T-cell (primary cell): ENCODE results near the gene UBE2I. TPM values are rescaled to one million over a fixed set of nuclear protein-coding genes. Genes with fewer than 3 reads are reported as not detected.

Experiments used
- ATAC-seq, 4 experiments: fragments of 200-7000 bp in 3 of 4; fragments of 150-1000 bp in 1 of 4; cut with Tn5 transposase; replicated peaks in 1 of 4; 1 replicate in 3 of 4; 2 replicates in 1 of 4; pipeline ENCODE4 v1.10.0; 2021; ENCODE audit warnings: moderate library complexity in 3 of 4, mild to moderate bottlenecking in 2 of 4, moderate number of reproducible peaks in 1 of 4
- CTCF ChIA-PET, 2 donors: fragments of 300-600 bp; sonication (Branson Sonifier 250); formaldehyde crosslinking; loops; one replicate each; lab custom pipeline; 2022; ENCODE audit warnings: antibody characterized with exemption in 2 of 2; lab: Charles Lee
- POLR2A ChIA-PET, 2 donors: fragments of 300-600 bp; sonication (Branson Sonifier 250); formaldehyde crosslinking; loops; one replicate each; lab custom pipeline; 2022; ENCODE audit warnings: antibody characterized with exemption in 2 of 2; lab: Charles Lee
- DNase-seq, 35 experiments: peaks; one replicate each; pipeline versions ENCODE4 v3.0.0 to v3.0.0-alpha.2; 2013 to 2023
- H3K27ac ChIP-seq: one replicate; pipeline ENCODE4 v1.5.1; 2013; ENCODE audit warnings: low read length
- H3K27me3 ChIP-seq, 2 experiments: replicated peaks in 1 of 2; 1 replicate in 1 of 2; 2 replicates in 1 of 2; pipeline versions ENCODE4 v1.6.1 to v1.7.0; 2013; ENCODE audit warnings: low read length in 1 of 2, mixed read lengths in 1 of 2; ENCODE audit not compliant: control insufficient read depth in 2 of 2, insufficient read depth in 2 of 2; ENCODE audit errors: extremely low read depth in 1 of 2
- H3K36me3 ChIP-seq, 2 donors: 1 replicate in 1 of 2; 2 replicates in 1 of 2; pipeline versions ENCODE4 v1.6.1 to v1.7.0; 2013; ENCODE audit warnings: low read length in 1 of 2; ENCODE audit not compliant: control insufficient read depth in 2 of 2, insufficient read depth in 1 of 2; ENCODE audit errors: extremely low read depth in 1 of 2
- H3K4me1 ChIP-seq, 2 experiments: 1 replicate in 1 of 2; 2 replicates in 1 of 2; pipeline versions ENCODE4 v1.6.1 to v1.7.0; 2013; ENCODE audit warnings: low read length in 2 of 2, mixed read lengths in 1 of 2; ENCODE audit not compliant: insufficient read depth in 2 of 2, control insufficient read depth in 1 of 2; ENCODE audit errors: extremely low read depth in 1 of 2
- H3K4me3 ChIP-seq, 2 donors: 1 replicate in 1 of 2; 2 replicates in 1 of 2; pipeline versions ENCODE4 v1.5.1 to v1.7.0; 2013; ENCODE audit warnings: mild to moderate bottlenecking in 2 of 2, low read length in 1 of 2, moderate library complexity in 1 of 2; ENCODE audit not compliant: control insufficient read depth in 1 of 2; ENCODE audit errors: extremely low read depth in 1 of 2
- H3K9me3 ChIP-seq: 2 replicates; pipeline ENCODE4 v1.7.0; 2013
- H3K27ac Mint-ChIP-seq, 2 donors: one replicate each; pipeline ENCODE4 v1.8.0; 2020 to 2021; ENCODE audit warnings: mild to moderate bottlenecking in 2 of 2, mixed read lengths in 2 of 2
- H3K27me3 Mint-ChIP-seq, 2 donors: one replicate each; pipeline ENCODE4 v1.8.0; 2021 to 2022; ENCODE audit warnings: mixed read lengths in 2 of 2
- H3K36me3 Mint-ChIP-seq: one replicate; pipeline ENCODE4 v1.8.0; 2021; ENCODE audit warnings: mixed read lengths
- H3K4me1 Mint-ChIP-seq, 3 donors: one replicate each; pipeline ENCODE4 v1.8.0; 2020 to 2022; ENCODE audit warnings: mixed read lengths in 3 of 3, mild to moderate bottlenecking in 1 of 3
- H3K4me3 Mint-ChIP-seq, 3 donors: one replicate each; pipeline ENCODE4 v1.8.0; 2020 to 2022; ENCODE audit warnings: mild to moderate bottlenecking in 3 of 3, mixed read lengths in 3 of 3, moderate library complexity in 3 of 3
- H3K9me3 Mint-ChIP-seq, 3 donors: one replicate each; pipeline ENCODE4 v1.8.0; 2020 to 2022; ENCODE audit warnings: mixed read lengths in 3 of 3
- WGBS: methylation state at CpG from one replicate; pipeline ENCODE4 v1.1.5; 2013; ENCODE audit warnings: missing lambda C conversion rate; ENCODE audit not compliant: insufficient coverage; 5-methylcytosine and 5-hydroxymethylcytosine counted together
- total RNA-seq, 35 experiments: library from RNA in 6 of 35; stranded (reverse) in 6 of 35; fragments of 120-200 nt in 1 of 35; gene quantifications; one replicate each; pipeline versions ENCODE4 v1.2.1 to v1.2.4 and lab custom pipeline; 2013 to 2026

UBE2I gene
- 100 to 1,000 TPM; 173 to 247 (median 190) TPM for total RNA-seq
- total RNA-seq (2013) = 67.7 TPM
- 131 to 188 (median 167) reads per million in 29 experiments for total RNA-seq (lab: John Stamatoyannopoulos, UW)

GRCh38 chr16:1308977-1309885, at the start of gene UBE2I:
Gene UBE2I, plus strand, starts transcription at chr16:1309636. Its CDS starts 4,395 bp downstream, at chr16:1314031.
- H3K27ac Mint-ChIP-seq = peak within 1 kb of the TSS; percentile 99 to 100
- H3K27me3 Mint-ChIP-seq = no peaks in the 10 kb centered on the region
- peaks cover 20 to 61% of the 10 kb centered on the region in 2 experiments for H3K4me1 ChIP-seq
- H3K4me3 Mint-ChIP-seq = peak within 1 kb of the TSS; percentile 90 to 98 (median 97)
- peaks cover 15 to 16% of the 10 kb centered on the region in 2 donors for H3K36me3 ChIP-seq
- DNase-seq (peak; percentile 87 to 100 (median 95)), ATAC-seq (peak; percentile 74 to 83 (median 76))
- H3K9me3 Mint-ChIP-seq = no peaks in the 10 kb centered on the region
- H3K9me3 ChIP-seq = no peaks in the 10 kb centered on the region
- H3K27me3 ChIP-seq = no peaks in the 10 kb centered on the region
- H3K36me3 Mint-ChIP-seq = peaks cover 3% of the 10 kb centered on the region
- POLR2A ChIA-PET = interaction anchor here in 1 of 2 donors (0.6 kb wide), 1 partner anchor 9 kb away, joined by 3 read pairs; no protein-coding TSS in a partner anchor
- WGBS = under 1% methylated on average over 106 of the region's 117 CpGs
- peaks cover 40 to 58% (median 42%) of the 10 kb centered on the region in 3 donors for H3K4me1 Mint-ChIP-seq
- H3K27ac ChIP-seq = peak within 1 kb of the TSS; percentile 99
- peak within 1 kb of the TSS; percentile 77 to 87 for H3K4me3 ChIP-seq
- CTCF ChIA-PET = interaction anchor here in 1 of 2 donors (0.5 kb wide), 1 partner anchor 22 kb away, joined by 3 read pairs; no protein-coding TSS in a partner anchor

DNA sequence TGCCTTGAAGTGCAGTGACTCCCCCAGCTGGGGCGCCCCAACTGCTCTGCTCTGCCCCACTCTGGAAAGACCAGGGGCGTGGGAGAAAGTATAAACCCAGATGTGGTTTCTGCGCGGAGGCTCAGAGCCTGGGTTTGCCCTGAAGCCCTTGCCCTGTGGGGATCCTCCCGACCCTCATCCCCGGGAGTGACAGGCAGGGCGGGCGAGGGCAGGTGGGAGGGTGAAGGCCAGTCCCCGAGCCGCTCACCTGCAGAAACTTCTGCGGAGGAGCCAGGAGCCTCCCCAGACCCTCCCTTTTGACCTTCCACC, 49.7 kb upstream of the UBE2I start:
- peaks cover 4 to 5% (median 5%) of the 10 kb centered on the region in 3 donors for H3K4me1 Mint-ChIP-seq
- CTCF ChIA-PET = no interaction called here

GRCh38 chr16:1260101-1260680, 49.2 kb upstream of the UBE2I start:
- peaks cover 4 to 5% (median 5%) of the 10 kb centered on the region in 3 donors for H3K4me1 Mint-ChIP-seq
- H3K4me1 ChIP-seq = peaks cover 0 to 10% of the 10 kb centered on the region in 2 experiments
- H3K9me3 ChIP-seq = no peaks in the 10 kb centered on the region
- CTCF ChIA-PET = no interaction called here
- DNase-seq (no peak), ATAC-seq (no peak)
- peaks cover 0 to 4% (median 0%) of the 10 kb centered on the region in 3 donors for H3K9me3 Mint-ChIP-seq
- POLR2A ChIA-PET = no interaction called here
- no peaks in the 10 kb centered on the region for H3K36me3 Mint-ChIP-seq
- no peaks in the 10 kb centered on the region for H3K36me3 ChIP-seq
- H3K27me3 ChIP-seq = peaks cover 0 to 75% of the 10 kb centered on the region in 2 experiments
- H3K27me3 Mint-ChIP-seq = peaks cover 18 to 31% of the 10 kb centered on the region in 2 donors
- 75% methylated on average over 36 of the region's 36 CpGs for WGBS
- no peak overlapping the region for H3K4me3 Mint-ChIP-seq
- no peak overlapping the region for H3K27ac ChIP-seq
- no peak overlapping the region for H3K4me3 ChIP-seq
- no peak overlapping the region for H3K27ac Mint-ChIP-seq

More for the DNA sequence above, 49.7 kb upstream of the UBE2I start:
- peaks cover 0 to 10% of the 10 kb centered on the region in 2 experiments for H3K4me1 ChIP-seq
- POLR2A ChIA-PET = no interaction called here
- Mint-ChIP-seq H3K27me3 (peaks cover 19 to 31% of the 10 kb centered on the region in 2 donors), H3K9me3 (peaks cover 0 to 3% (median 0%) of the 10 kb centered on the region in 3 donors), H3K4me3 (no peak overlapping the region), H3K36me3 (no peaks in the 10 kb centered on the region), H3K27ac (no peak overlapping the region)
- H3K36me3 ChIP-seq = no peaks in the 10 kb centered on the region
- peaks cover 0 to 75% of the 10 kb centered on the region in 2 experiments for H3K27me3 ChIP-seq
- no peak for DNase-seq
- H3K27ac ChIP-seq = no peak overlapping the region
- ATAC-seq = no peak
- H3K4me3 ChIP-seq = no peak overlapping the region
- H3K9me3 ChIP-seq = no peaks in the 10 kb centered on the region
- 33% methylated on average over 1 of the region's 11 CpGs for WGBS

GRCh38 chr16:1261131-1261892, 48.1 kb upstream of the UBE2I start:
- H3K27ac ChIP-seq = no peak overlapping the region
- no peak overlapping the region for H3K27ac Mint-ChIP-seq
- H3K27me3 ChIP-seq = peaks cover 0 to 73% of the 10 kb centered on the region in 2 experiments
- POLR2A ChIA-PET = no interaction called here
- no peak overlapping the region for H3K4me3 Mint-ChIP-seq
- H3K36me3 Mint-ChIP-seq = no peaks in the 10 kb centered on the region
- H3K4me1 Mint-ChIP-seq = peaks cover 4 to 5% (median 5%) of the 10 kb centered on the region in 3 donors
- 10% methylated on average over 26 of the region's 47 CpGs for WGBS
- H3K27me3 Mint-ChIP-seq = peaks cover 16 to 31% of the 10 kb centered on the region in 2 donors
- no peaks in the 10 kb centered on the region for H3K9me3 ChIP-seq
- H3K36me3 ChIP-seq = no peaks in the 10 kb centered on the region
- DNase-seq (no peak), ATAC-seq (peak in 1 of 4 experiments; percentile 34)
- no peak overlapping the region for H3K4me3 ChIP-seq
- peaks cover 0 to 4% (median 0%) of the 10 kb centered on the region in 3 donors for H3K9me3 Mint-ChIP-seq
- peaks cover 0 to 10% of the 10 kb centered on the region in 2 experiments for H3K4me1 ChIP-seq
- CTCF ChIA-PET = no interaction called here

DNA sequence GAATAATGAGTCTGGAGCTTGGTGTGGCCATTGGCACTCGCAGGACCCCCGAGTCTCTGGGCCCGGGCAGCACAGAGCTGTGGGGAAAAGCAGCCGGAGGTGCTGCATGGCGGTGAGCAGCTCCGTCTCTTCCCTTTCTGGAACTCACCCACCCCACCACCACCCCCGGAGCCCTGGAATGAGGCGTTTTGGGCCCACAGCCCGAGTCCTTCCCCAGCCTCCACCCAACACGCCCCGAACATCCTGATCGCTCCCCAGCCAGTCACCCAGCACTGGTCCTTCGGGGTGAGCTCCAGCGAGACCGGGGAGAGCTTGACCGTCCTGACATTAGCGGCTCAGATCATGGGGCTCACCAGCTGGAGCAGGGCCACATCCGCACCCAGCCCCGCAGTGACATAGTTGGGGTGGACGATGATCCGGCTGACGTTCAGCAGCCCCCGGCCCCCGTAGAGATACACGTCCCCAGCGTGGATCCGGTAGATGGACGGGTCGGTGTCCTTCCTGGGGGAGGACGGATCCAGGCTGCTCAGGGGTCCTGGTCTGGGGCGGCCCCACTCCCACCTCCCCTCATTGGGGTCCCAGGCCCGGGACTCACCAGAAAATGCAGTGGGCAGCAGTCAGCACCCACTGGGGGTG, 47.1 kb upstream of the UBE2I start:
- no peak overlapping the region for H3K27ac ChIP-seq
- CTCF ChIA-PET = no interaction called here
- H3K9me3 Mint-ChIP-seq = peaks cover 0 to 4% (median 0%) of the 10 kb centered on the region in 3 donors
- DNase-seq (no peak), ATAC-seq (no peak)
- POLR2A ChIA-PET = no interaction called here
- H3K27me3 Mint-ChIP-seq = peaks cover 10 to 27% of the 10 kb centered on the region in 2 donors
- no peak overlapping the region for H3K4me3 Mint-ChIP-seq
- H3K36me3 Mint-ChIP-seq = no peaks in the 10 kb centered on the region
- H3K4me3 ChIP-seq = no peak overlapping the region
- no peaks in the 10 kb centered on the region for H3K9me3 ChIP-seq
- WGBS = 88% methylated on average over 18 of the region's 32 CpGs
- H3K27me3 ChIP-seq = peaks cover 0 to 67% of the 10 kb centered on the region in 2 experiments
- H3K4me1 ChIP-seq = peaks cover 0 to 10% of the 10 kb centered on the region in 2 experiments
- H3K36me3 ChIP-seq = no peaks in the 10 kb centered on the region
- H3K4me1 Mint-ChIP-seq = peaks cover 4 to 5% (median 5%) of the 10 kb centered on the region in 3 donors
- no peak overlapping the region for H3K27ac Mint-ChIP-seq
